B cell (primary cell): ENCODE measurements around the gene IP6K2.

ENCODE experiments used
- CTCF ChIP-seq: fragments of 200-600 bp; IDR thresholded peaks from one replicate; pipeline ENCODE4 v1.8.0; 2022; ENCODE audit warnings: antibody characterized with exemption, mild to moderate bottlenecking
- EZH2 ChIP-seq: IDR thresholded peaks from 2 replicates; pipeline ENCODE4 v1.6.1; 2012; ENCODE audit warnings: borderline replicate concordance, low read depth, mild to moderate bottlenecking, moderate library complexity, low read length; ENCODE audit not compliant: insufficient read depth, poor library complexity, severe bottlenecking

GRCh38 chr3:48644898-48645760, 71.9 kb downstream of the IP6K2 start:
- TF ChIP-seq CTCF (no peak), EZH2 (no peak)
